ENCODE data around the gene KAZALD1. TPM values are rescaled to one million over a fixed set of nuclear protein-coding genes. Genes with fewer than 3 reads are reported as not detected.

The KAZALD1 gene
- total and polyA plus RNA-seq, 10 of the 15 experiments (the other 5 are each of a cell fraction or from before 2014, with no cell fraction given) = 0.10 to 4.3 (median 1.9) TPM

DNA sequence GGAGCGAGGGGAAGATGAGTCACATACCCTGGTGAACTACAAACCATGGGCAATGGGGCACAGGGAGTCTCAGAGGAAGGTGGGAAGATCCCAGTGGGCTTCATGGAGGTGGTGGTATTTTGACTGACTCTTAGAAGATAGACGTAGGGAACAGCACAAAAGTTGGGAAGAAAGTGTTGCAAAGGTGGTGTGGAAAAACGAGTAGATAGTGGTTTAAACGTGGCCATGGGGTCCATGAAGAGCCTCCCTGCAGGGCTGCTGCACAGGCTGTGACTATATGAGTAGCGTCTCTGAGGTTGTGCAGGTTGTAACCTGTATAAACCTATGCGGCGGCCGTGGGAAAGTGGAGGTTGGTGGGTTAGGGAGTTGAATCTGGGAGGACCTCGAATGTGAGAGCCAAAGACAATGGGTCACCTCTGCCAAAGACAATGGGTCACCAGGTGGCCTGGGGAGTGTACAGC lies 48.4 kb upstream of the KAZALD1 start:
- FAIRE-seq (no peak), ATAC-seq (no peak), DNase-seq (ENCODE audit: low read depth, low spot score) (no peak)
- no peak overlapping the region for H3K4me3 ChIP-seq
- ChIA-PET RAD21 (ENCODE audit: unreplicated experiment) (interaction anchor here (0.9 to 3.2 kb wide), 2 partner anchors 14 to 26 kb away, joined by 6 to 26 read pairs; partner anchors contain the start of genes LZTS2, MRPL43 and TWNK), SMC1A (ENCODE audit: uncharacterized antibody, unreplicated experiment) (interaction anchor here (1.2 to 2.4 kb wide), 3 partner anchors 15 to 135 kb away, joined by 4 to 9 read pairs (median 6); no protein-coding TSS in a partner anchor), POLR2A (no interaction called here), CTCF (interaction anchor here (0.6 to 6.8 kb wide), 15 partner anchors 11 to 477 kb away, joined by 3 to 91 read pairs (median 8); partner anchors contain the start of genes LZTS2, MRPL43, PDZD7 and SFXN3)
- H3K9ac ChIP-seq (ENCODE audit: control insufficient read depth, insufficient read depth, low read length) = no peak overlapping the region
- H3K27me3 ChIP-seq (replicated peaks in 1 of 2; ENCODE audit: control insufficient read depth in 2 of 2, insufficient read depth in 2 of 2, low read length in 1 of 2) = peaks cover 7 to 10% of the 10 kb centered on the region in 2 experiments
- H3K27ac ChIP-seq (ENCODE audit: control insufficient read depth, insufficient read depth) = no peak overlapping the region
- no TSS peak for BruUV-seq (replicated peaks)
- H2AFZ ChIP-seq (ENCODE audit: control insufficient read depth, low read depth, low read length) = no peak overlapping the region
- in situ Hi-C loops (cut with MboI) (no loop called here), intact Hi-C loops (cut with micrococcal nuclease; ENCODE audit: unreplicated experiment) (loop anchor here (1.0 kb wide), 1 partner anchor 14 kb away; the partner anchor contains the start of gene LZTS2)
- peaks cover 8% of the 10 kb centered on the region for H3K4me1 ChIP-seq (ENCODE audit: control insufficient read depth, insufficient read depth, low read length)
- no peaks in the 10 kb centered on the region for H3K9me3 ChIP-seq (replicated peaks; ENCODE audit: control insufficient read depth, insufficient read depth, low read length)
- no peak overlapping the region for H3K4me2 ChIP-seq (ENCODE audit: control insufficient read depth, insufficient read depth)
- no peaks in the 10 kb centered on the region for H3K36me3 ChIP-seq (ENCODE audit: control insufficient read depth in 2 of 2, insufficient read depth in 2 of 2, low read length in 1 of 2)
- H3K79me2 ChIP-seq (ENCODE audit: control insufficient read depth, insufficient read depth, low read length) = no peaks in the 10 kb centered on the region
- no peaks in the 10 kb centered on the region for H4K20me1 ChIP-seq (ENCODE audit: control insufficient read depth, insufficient read depth)
- TF ChIP-seq HDAC6 (IDR thresholded peaks at IDR 0.05; ENCODE audit: unreplicated experiment) (no peak), MEF2A (IDR thresholded peaks at IDR 0.05; ENCODE audit: insufficient read depth, low read depth, low read length) (no peak), TARDBP (IDR thresholded peaks at IDR 0.05; ENCODE audit: borderline replicate concordance) (no peak), JUNB (IDR thresholded peaks at IDR 0.05) (no peak)
- TF ChIP-seq, protein P1, sequence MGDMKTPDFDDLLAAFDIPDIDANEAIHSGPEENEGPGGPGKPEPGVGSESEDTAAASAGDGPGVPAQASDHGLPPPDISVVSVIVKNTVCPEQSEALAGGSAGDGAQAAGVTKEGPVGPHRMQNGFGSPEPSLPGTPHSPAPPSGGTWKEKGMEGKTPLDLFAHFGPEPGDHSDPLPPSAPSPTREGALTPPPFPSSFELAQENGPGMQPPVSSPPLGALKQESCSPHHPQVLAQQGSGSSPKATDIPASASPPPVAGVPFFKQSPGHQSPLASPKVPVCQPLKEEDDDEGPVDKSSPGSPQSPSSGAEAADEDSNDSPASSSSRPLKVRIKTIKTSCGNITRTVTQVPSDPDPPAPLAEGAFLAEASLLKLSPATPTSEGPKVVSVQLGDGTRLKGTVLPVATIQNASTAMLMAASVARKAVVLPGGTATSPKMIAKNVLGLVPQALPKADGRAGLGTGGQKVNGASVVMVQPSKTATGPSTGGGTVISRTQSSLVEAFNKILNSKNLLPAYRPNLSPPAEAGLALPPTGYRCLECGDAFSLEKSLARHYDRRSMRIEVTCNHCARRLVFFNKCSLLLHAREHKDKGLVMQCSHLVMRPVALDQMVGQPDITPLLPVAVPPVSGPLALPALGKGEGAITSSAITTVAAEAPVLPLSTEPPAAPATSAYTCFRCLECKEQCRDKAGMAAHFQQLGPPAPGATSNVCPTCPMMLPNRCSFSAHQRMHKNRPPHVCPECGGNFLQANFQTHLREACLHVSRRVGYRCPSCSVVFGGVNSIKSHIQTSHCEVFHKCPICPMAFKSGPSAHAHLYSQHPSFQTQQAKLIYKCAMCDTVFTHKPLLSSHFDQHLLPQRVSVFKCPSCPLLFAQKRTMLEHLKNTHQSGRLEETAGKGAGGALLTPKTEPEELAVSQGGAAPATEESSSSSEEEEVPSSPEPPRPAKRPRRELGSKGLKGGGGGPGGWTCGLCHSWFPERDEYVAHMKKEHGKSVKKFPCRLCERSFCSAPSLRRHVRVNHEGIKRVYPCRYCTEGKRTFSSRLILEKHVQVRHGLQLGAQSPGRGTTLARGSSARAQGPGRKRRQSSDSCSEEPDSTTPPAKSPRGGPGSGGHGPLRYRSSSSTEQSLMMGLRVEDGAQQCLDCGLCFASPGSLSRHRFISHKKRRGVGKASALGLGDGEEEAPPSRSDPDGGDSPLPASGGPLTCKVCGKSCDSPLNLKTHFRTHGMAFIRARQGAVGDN (IDR thresholded peaks at IDR 0.05) = no peak
- TF ChIP-seq, protein P2, sequence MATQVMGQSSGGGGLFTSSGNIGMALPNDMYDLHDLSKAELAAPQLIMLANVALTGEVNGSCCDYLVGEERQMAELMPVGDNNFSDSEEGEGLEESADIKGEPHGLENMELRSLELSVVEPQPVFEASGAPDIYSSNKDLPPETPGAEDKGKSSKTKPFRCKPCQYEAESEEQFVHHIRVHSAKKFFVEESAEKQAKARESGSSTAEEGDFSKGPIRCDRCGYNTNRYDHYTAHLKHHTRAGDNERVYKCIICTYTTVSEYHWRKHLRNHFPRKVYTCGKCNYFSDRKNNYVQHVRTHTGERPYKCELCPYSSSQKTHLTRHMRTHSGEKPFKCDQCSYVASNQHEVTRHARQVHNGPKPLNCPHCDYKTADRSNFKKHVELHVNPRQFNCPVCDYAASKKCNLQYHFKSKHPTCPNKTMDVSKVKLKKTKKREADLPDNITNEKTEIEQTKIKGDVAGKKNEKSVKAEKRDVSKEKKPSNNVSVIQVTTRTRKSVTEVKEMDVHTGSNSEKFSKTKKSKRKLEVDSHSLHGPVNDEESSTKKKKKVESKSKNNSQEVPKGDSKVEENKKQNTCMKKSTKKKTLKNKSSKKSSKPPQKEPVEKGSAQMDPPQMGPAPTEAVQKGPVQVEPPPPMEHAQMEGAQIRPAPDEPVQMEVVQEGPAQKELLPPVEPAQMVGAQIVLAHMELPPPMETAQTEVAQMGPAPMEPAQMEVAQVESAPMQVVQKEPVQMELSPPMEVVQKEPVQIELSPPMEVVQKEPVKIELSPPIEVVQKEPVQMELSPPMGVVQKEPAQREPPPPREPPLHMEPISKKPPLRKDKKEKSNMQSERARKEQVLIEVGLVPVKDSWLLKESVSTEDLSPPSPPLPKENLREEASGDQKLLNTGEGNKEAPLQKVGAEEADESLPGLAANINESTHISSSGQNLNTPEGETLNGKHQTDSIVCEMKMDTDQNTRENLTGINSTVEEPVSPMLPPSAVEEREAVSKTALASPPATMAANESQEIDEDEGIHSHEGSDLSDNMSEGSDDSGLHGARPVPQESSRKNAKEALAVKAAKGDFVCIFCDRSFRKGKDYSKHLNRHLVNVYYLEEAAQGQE (IDR thresholded peaks at IDR 0.05; ENCODE audit: low read depth, low read length) = no peak
- TF ChIP-seq, protein P3, sequence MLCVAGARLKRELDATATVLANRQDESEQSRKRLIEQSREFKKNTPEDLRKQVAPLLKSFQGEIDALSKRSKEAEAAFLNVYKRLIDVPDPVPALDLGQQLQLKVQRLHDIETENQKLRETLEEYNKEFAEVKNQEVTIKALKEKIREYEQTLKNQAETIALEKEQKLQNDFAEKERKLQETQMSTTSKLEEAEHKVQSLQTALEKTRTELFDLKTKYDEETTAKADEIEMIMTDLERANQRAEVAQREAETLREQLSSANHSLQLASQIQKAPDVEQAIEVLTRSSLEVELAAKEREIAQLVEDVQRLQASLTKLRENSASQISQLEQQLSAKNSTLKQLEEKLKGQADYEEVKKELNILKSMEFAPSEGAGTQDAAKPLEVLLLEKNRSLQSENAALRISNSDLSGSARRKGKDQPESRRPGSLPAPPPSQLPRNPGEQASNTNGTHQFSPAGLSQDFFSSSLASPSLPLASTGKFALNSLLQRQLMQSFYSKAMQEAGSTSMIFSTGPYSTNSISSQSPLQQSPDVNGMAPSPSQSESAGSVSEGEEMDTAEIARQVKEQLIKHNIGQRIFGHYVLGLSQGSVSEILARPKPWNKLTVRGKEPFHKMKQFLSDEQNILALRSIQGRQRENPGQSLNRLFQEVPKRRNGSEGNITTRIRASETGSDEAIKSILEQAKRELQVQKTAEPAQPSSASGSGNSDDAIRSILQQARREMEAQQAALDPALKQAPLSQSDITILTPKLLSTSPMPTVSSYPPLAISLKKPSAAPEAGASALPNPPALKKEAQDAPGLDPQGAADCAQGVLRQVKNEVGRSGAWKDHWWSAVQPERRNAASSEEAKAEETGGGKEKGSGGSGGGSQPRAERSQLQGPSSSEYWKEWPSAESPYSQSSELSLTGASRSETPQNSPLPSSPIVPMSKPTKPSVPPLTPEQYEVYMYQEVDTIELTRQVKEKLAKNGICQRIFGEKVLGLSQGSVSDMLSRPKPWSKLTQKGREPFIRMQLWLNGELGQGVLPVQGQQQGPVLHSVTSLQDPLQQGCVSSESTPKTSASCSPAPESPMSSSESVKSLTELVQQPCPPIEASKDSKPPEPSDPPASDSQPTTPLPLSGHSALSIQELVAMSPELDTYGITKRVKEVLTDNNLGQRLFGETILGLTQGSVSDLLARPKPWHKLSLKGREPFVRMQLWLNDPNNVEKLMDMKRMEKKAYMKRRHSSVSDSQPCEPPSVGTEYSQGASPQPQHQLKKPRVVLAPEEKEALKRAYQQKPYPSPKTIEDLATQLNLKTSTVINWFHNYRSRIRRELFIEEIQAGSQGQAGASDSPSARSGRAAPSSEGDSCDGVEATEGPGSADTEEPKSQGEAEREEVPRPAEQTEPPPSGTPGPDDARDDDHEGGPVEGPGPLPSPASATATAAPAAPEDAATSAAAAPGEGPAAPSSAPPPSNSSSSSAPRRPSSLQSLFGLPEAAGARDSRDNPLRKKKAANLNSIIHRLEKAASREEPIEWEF (IDR thresholded peaks at IDR 0.05; ENCODE audit: insufficient replicate concordance, low read depth, low read length) = no peak
- TF ChIP-seq, protein P4, sequence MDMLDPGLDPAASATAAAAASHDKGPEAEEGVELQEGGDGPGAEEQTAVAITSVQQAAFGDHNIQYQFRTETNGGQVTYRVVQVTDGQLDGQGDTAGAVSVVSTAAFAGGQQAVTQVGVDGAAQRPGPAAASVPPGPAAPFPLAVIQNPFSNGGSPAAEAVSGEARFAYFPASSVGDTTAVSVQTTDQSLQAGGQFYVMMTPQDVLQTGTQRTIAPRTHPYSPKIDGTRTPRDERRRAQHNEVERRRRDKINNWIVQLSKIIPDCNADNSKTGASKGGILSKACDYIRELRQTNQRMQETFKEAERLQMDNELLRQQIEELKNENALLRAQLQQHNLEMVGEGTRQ (IDR thresholded peaks at IDR 0.05; ENCODE audit: borderline replicate concordance, low read depth, low read length) = no peak
- WGBS (ENCODE audit: insufficient coverage, insufficient replicate concordance, low lambda C conversion rate, missing lambda C conversion rate) = 40% methylated on average over 9 of the region's 9 CpGs

Measured in GM12878 (cell line).